ENCODE data around the gene PIK3AP1.

The PIK3AP1 gene

GRCh38 chr10:96676272-96677112 lies 43.8 kb downstream of the PIK3AP1 start:
- DNase-seq (ENCODE audit: low read depth in 3 of 3, low spot score in 1 of 3), result no peak

GRCh38 chr10:96675846-96676245 lies 44.5 kb downstream of the PIK3AP1 start:
- no peak for DNase-seq (ENCODE audit: low read depth in 3 of 3, low spot score in 1 of 3)

GRCh38 chr10:96673318-96674099 lies 46.8 kb downstream of the PIK3AP1 start:
- no peak for DNase-seq (ENCODE audit: low read depth in 3 of 3, low spot score in 1 of 3)

- no peak for DNase-seq (ENCODE audit: low read depth in 3 of 3, low spot score in 1 of 3)
Observed at GRCh38 chr10:96672481-96673175, 47.7 kb downstream of the PIK3AP1 start.

GRCh38 chr10:96671211-96671890 lies 49.0 kb downstream of the PIK3AP1 start:
- DNase-seq (ENCODE audit: low read depth in 3 of 3, low spot score in 1 of 3), result no peak

- DNase-seq (ENCODE audit: low read depth in 3 of 3, low spot score in 1 of 3), result no peak
Observed at GRCh38 chr10:96670786-96671185, 49.5 kb downstream of the PIK3AP1 start.

GRCh38 chr10:96667401-96667800 lies 52.9 kb downstream of the PIK3AP1 start:
- DNase-seq (ENCODE audit: low read depth in 3 of 3, low spot score in 1 of 3), result no peak

GRCh38 chr10:96666741-96667140 lies 53.6 kb downstream of the PIK3AP1 start:
- DNase-seq (ENCODE audit: low read depth in 3 of 3, low spot score in 1 of 3), result no peak

- no peak for DNase-seq (ENCODE audit: low read depth in 3 of 3, low spot score in 1 of 3)
Observed at GRCh38 chr10:96665306-96665705, 55.0 kb downstream of the PIK3AP1 start.

- no peak for DNase-seq (ENCODE audit: low read depth in 3 of 3, low spot score in 1 of 3)
Observed at GRCh38 chr10:96664563-96664962, 55.8 kb downstream of the PIK3AP1 start.

GRCh38 chr10:96663797-96664196 lies 56.5 kb downstream of the PIK3AP1 start:
- DNase-seq (ENCODE audit: low read depth in 3 of 3, low spot score in 1 of 3), result no peak

GRCh38 chr10:96661632-96662031 lies 58.7 kb downstream of the PIK3AP1 start:
- no peak for DNase-seq (ENCODE audit: low read depth in 3 of 3, low spot score in 1 of 3)

- no peak for DNase-seq (ENCODE audit: low read depth in 3 of 3, low spot score in 1 of 3)
Observed at GRCh38 chr10:96660297-96660696, 60.0 kb downstream of the PIK3AP1 start.

GRCh38 chr10:96658844-96659243 lies 61.5 kb downstream of the PIK3AP1 start:
- DNase-seq (ENCODE audit: low read depth in 3 of 3, low spot score in 1 of 3), result no peak

- no peak for DNase-seq (ENCODE audit: low read depth in 3 of 3, low spot score in 1 of 3)
Observed at GRCh38 chr10:96657385-96657784, 62.9 kb downstream of the PIK3AP1 start.

- DNase-seq (ENCODE audit: low read depth in 3 of 3, low spot score in 1 of 3), result no peak
Observed at GRCh38 chr10:96656839-96657238, 63.5 kb downstream of the PIK3AP1 start.

GRCh38 chr10:96656198-96656577 lies 64.1 kb downstream of the PIK3AP1 start:
- no peak for DNase-seq (ENCODE audit: low read depth in 3 of 3, low spot score in 1 of 3)

GRCh38 chr10:96655461-96656197 lies 64.7 kb downstream of the PIK3AP1 start:
- no peak for DNase-seq (ENCODE audit: low read depth in 3 of 3, low spot score in 1 of 3)

- no peak for DNase-seq (ENCODE audit: low read depth in 3 of 3, low spot score in 1 of 3)
Observed at GRCh38 chr10:96651998-96652431, 68.3 kb downstream of the PIK3AP1 start.

- DNase-seq (ENCODE audit: low read depth in 3 of 3, low spot score in 1 of 3), result no peak
Observed at GRCh38 chr10:96650958-96651357, 69.4 kb downstream of the PIK3AP1 start.
